HG02884 (cell line): ENCODE results near the gene FN3K.
"Not testable (repeated sequence)": the region's sequence is repeated elsewhere in the genome, so short reads cannot be mapped to it uniquely, and the experiment has no call there.

Source experiments
- ATAC-seq: cut with Tn5 transposase; IDR thresholded peaks from one replicate; pipeline ENCODE4 v1.9.1; 2021; ENCODE audit warnings: mild to moderate bottlenecking, moderate library complexity; ENCODE audit not compliant: unreplicated experiment

Gene FN3K

GRCh38 chr17:82736511-82737185 is 1.2 kb downstream of the FN3K start:
- ATAC-seq: no peak

DNA sequence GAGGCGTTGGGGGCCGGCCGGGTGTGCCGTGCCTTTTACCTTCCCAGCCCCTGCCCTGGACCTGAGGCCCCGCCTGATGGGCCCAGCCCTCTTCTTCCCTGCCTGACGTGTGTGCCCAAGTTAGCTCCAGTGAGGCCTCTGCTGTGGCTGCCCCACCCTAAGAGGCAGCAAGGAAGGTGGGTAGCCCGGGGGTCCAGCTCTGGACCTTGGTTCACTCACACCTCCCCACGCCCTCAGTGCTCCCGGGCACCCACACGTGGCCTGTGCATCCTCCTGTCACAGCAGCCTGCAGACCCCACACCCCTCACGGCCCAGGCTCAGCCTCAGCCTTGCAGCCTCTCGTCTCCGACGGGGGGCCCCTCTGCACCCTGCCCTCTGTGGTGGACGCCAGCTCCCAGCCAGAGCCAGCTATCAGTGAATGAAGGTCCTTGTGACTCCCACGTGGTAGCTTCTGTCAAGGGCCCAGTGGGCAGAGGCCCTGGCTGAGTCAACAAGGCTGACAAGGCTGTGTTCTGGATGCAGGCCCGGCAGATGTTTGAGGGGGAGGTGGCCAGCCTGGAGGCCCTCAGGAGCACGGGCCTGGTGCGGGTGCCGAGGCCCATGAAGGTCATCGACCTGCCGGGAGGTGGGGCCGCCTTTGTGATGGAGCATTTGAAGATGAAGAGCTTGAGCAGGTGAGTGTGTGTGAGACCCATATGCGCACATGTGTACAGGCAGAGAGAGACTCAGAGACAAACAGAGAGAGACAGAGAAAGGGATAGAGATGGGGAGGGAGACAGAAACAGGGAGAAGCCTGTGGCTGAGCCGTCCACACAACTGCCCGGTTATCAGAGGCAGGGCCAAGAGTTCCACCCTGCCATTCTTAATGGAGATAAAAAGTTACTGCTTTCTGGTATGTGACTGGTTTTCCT is 2.8 kb downstream of the FN3K start:
- no peak for ATAC-seq

- no peak for ATAC-seq
These were observed 5.7 kb downstream of the FN3K start for GRCh38 chr17:82740906-82741759.

DNA sequence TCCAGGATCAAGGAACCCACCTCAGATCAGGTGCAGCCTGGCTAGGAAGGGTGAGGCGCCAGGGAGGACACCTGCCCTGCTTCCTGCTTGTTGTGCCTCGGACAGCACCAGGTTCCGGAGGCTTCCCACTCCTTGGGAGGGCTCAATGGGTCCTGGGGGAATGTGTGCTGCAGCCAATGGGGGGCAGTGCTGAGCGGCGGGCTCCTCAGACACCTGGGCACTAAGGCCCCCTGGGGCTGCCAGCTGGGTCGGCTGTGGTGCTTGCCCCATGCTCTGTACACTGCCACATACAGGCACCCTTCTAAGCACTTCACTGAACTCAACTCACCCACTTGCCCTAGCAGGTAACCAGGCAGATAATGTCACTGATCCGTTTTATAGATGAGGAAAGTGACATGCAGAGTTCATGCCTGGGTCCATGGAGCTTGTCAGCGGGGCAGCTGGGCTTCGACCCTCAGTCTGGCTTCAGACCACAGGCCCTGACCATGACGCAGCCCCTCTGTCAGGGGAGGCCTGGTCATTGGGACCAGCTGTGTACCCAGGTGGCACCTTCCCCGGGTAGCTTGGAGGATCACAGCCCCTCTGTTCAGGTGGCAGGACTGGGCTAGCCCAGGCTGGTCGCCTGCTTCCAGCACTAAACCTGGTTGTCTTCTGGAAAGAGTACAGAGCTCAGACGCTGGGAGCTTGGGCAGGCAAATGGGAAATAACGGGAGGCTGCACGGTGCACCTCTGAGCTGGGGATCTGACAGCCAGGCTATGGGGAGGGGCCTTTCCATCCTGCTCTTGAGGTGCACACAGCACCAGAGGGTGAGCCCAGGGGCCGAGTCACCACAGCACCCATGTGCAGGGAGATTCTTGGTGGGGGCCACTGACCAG is 8.2 kb downstream of the FN3K start:
- ATAC-seq: no peak

DNA sequence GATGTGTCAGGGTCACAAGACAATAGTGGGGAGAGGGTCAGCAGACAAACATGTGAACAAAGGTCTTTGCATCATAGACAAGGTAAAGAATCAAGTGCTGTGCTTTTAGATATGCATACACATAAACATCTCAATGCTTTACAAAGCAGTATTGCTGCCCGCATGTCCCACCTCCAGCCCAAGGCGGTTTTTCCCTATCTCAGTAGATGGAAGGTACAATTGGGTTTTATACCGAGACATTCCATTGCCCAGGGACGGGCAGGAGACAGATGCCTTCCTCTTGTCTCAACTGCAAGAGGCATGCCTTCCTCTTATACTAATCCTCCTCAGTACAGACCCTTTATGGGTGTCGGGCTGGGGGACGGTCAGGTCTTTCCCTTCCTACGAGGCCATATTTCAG is 9.3 kb downstream of the FN3K start:
- not testable (repeated sequence) for ATAC-seq

DNA sequence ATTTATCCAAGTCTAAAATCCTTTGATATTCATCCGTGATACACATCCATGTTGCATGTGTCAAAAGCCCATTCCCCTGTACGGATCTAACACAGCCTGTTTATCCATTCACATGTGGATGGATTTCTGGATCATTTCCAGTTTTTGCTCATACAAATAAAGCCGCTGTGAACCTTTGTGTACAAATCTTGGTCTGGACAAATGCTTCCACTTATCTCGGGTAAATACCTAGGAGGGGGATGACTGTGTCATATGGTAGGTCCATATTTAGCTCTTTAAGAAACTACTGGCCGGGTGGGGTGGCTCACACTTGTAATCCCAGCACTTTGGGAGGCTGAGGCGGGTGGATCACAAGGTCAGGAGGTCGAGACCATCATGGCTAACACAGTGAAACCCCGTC is 10.1 kb downstream of the FN3K start:
- no peak for ATAC-seq

GRCh38 chr17:82748756-82749155 is 13.3 kb downstream of the FN3K start:
- no peak for ATAC-seq

GRCh38 chr17:82750241-82750908 is 15.0 kb downstream of the FN3K start:
- ATAC-seq: no peak

- no peak for ATAC-seq
These were observed 15.8 kb downstream of the FN3K start for GRCh38 chr17:82751171-82751570.

GRCh38 chr17:82751571-82752370 is 16.4 kb downstream of the FN3K start, which contains the start of gene TBCD:
Gene TBCD, plus strand, starts transcription at chr17:82752065. Its CDS starts 129 bp downstream, at chr17:82752194.
- ATAC-seq: peak; percentile 63

GRCh38 chr17:82752371-82753200 is 17.2 kb downstream of the FN3K start:
- ATAC-seq: peak; percentile 11

DNA sequence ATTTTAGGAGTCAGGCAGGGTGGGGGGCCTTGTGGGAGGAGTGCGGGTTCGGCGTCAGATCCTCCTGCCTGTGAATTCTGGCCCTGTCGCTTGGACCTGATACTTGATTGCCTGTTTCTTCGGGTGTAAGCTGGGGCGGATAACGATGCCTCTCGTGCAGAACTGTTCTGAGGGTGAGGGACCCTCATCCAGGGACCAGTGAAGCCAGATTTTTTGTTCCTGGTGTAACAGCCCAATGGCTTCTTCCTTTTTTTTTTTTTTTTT is 17.7 kb downstream of the FN3K start:
- ATAC-seq: no peak

DNA sequence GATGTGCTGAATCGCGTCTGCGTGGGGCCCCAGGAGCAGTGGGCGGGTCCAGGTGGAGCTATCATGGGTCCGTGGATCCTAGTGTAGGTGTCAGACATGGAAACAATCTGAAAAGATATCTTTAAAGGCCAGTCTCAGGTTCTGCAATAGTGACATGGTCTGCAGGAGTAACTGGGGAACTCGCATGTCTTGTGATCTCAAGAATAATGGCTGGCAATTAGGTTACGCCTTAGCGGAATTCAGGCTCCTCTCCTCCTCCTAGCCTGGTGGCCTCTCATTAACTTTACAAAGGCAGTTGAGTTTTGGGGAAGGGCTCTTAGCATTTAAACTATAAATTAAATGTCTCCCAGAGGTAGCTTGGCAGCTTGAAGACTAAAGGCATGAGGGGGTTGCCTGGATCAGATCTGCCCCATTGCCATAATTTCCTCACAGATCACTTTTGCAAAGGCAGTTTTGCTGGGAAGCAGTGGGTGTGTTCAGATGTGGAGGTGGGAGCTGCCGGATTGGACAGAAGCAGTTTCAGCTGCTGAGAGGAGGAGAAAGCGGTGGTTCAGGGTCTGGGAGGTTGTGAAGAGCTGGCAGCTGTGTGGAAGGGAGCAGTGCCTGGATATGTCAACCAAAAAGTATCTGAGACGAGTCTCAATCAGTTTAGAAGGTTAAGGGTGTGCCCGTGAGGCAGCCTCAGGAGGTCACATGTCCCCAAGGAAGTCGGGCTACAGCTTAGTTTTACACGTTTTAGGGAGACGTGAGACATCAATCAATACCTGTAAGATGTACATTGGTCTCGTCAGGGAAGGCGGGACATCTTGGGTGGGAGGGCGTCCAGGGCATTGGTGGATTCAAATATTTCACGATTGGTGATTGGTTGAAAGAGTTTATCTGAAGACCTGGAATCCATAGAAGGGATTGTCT is 19.1 kb downstream of the FN3K start:
- no peak for ATAC-seq

GRCh38 chr17:82756166-82756565 is 20.8 kb downstream of the FN3K start:
- ATAC-seq: no peak

DNA sequence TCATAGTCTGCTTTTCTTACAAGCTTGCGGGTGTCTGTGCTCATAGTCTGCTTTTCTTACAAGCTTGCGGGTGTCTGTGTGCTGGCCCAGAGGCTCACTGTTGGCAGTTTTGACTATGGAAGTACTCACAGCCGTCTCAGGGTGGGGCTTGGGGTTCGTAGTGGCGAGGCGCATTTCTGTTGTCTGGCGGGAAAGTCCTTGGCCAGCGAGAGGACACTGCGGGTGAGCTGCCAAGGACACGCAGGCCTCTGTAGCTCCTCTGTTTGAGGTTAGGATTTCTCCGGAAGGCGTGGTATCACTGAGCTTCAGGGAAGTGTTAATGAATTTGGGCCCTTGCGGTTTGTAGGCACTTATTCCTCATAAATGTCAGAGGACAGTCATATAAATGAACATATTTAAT is 30.0 kb downstream of the FN3K start:
- no peak for ATAC-seq

- ATAC-seq: no peak
These were observed 31.8 kb downstream of the FN3K start for GRCh38 chr17:82767041-82767754.

DNA sequence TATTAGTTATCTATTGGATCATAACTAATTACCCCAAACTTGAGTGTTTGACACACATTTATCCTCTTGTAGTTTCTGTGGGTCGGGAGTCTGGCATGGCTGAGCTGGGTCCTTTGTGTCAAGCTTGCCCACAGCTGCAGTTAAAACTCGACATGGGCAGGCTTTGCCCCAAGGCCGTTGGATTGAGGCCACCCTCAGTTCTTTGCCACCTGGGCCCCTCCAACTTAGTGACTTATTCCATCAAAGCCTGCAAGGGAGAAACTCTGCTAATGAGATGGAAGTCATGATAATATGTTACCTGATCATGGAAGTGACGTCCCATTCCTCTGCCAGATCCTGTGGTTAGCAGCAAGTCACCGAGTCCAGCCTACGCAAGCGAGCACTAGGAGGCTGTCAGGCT is 33.6 kb downstream of the FN3K start:
- ATAC-seq: no peak
